ENCODE results near the gene GFY.
A peak's percentile ranks its signal among the peaks of the same experiment; 100 is the strongest.

Gene GFY

DNA sequence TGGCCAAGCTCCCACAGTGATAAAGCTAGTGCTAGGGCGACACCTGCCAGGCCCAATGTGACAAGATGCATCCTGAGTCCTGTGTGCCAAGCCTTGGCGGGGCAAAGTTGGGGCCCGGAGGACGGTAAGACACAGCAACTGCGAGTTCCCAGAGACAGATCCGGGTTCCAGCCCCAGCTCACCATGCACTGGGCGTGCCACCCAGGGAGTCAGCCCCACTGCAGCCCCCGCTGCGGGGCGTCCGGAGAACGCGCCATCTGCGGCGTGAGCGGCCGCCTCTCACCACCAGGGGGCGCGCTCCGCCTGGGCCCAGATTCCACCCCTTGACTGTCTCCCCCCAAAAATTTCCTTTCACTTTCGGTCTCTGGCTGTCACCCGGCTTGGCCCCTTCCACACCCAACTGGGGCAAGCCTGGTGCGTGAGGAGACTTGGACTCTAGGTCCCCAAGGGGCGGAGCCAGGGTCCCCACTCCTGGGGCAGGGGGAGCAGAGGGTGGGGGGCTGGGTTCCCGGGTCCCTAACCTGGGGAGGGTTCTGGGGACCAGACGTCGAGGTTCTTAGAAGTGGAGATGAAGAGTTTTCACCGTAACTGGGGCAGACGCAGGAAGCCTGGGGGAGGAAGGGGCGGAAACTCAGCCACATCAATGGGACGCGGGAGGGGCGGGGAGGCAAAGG is 48.8 kb downstream of the GFY start, which contains the start of gene FLT3LG:
Gene FLT3LG (plus strand): TSS at position 348 of the 674 bp plus-strand sequence. CDS start 425 bp downstream, outside the sequence.
- 0 out of 2 replicates have a peak, but pooled peaks cover 2% of the 10 kb centered on the region for H3K4me1 ChIP-seq (ENCODE audit: control insufficient read depth, insufficient read depth, low read length)
- H3K27ac ChIP-seq (ENCODE audit: extremely low read depth, low read depth, low read length): peak within 1 kb of the TSS; percentile 5; the same call in 1 of the 2 replicates
- ChIA-PET POLR2A (interaction anchor here (1.0 to 2.6 kb wide), 5 partner anchors 16 to 22 kb away, joined by 3 to 17 read pairs (median 4); partner anchors contain the start of genes ALDH16A1, PIH1D1 and RPS11), CTCF (interaction anchor here (0.6 to 2.4 kb wide), 43 partner anchors 8 to 1788 kb away, joined by 3 to 17 read pairs (median 4); partner anchors contain the start of genes FCGRT and PIH1D1)
- H3K36me3 ChIP-seq (ENCODE audit: control insufficient read depth in 2 of 2, insufficient read depth in 1 of 2, low read length in 2 of 2): peaks cover 5 to 6% of the 10 kb centered on the region in 2 experiments; a peak in 2 of 3 replicates
- H3K9me3 ChIP-seq (ENCODE audit: control insufficient read depth, insufficient read depth, low read depth, low read length): no peaks in the 10 kb centered on the region
- H3K4me3 ChIP-seq (ENCODE audit: low read depth, low read length): peak within 1 kb of the TSS; percentile 59
- TF ChIP-seq SP3 (tag by site-specific recombination; IDR thresholded peaks at IDR 0.05): peak; percentile 68
- TF ChIP-seq, protein P1, sequence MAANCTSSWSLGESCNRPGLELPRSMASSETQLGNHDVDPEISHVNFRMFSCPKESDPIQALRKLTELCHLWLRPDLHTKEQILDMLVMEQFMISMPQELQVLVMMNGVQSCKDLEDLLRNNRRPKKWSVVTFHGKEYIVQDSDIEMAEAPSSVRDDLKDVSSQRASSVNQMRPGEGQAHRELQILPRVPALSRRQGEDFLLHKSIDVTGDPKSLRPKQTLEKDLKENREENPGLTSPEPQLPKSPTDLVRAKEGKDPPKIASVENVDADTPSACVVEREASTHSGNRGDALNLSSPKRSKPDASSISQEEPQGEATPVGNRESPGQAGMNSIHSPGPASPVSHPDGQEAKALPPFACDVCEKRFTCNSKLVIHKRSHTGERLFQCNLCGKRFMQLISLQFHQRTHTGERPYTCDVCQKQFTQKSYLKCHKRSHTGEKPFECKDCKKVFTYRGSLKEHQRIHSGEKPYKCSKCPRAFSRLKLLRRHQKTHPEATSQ (tag by site-specific recombination; IDR thresholded peaks at IDR 0.05): peak; percentile 23; the same call in 1 of the 2 replicates
- TF ChIP-seq ZNF561 (tag by site-specific recombination; IDR thresholded peaks at IDR 0.05; ENCODE audit: borderline replicate concordance): peak; percentile 79; the same call in 1 of the 2 replicates
- TF ChIP-seq, protein P2, sequence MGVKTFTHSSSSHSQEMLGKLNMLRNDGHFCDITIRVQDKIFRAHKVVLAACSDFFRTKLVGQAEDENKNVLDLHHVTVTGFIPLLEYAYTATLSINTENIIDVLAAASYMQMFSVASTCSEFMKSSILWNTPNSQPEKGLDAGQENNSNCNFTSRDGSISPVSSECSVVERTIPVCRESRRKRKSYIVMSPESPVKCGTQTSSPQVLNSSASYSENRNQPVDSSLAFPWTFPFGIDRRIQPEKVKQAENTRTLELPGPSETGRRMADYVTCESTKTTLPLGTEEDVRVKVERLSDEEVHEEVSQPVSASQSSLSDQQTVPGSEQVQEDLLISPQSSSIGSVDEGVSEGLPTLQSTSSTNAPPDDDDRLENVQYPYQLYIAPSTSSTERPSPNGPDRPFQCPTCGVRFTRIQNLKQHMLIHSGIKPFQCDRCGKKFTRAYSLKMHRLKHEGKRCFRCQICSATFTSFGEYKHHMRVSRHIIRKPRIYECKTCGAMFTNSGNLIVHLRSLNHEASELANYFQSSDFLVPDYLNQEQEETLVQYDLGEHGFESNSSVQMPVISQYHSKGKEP (tag by site-specific recombination; IDR thresholded peaks at IDR 0.05): peak; percentile 35; the same call in 1 of the 2 replicates
- TF ChIP-seq SP7 (tag by site-specific recombination; IDR thresholded peaks at IDR 0.05): peak; percentile 78
- TF ChIP-seq, protein P3, sequence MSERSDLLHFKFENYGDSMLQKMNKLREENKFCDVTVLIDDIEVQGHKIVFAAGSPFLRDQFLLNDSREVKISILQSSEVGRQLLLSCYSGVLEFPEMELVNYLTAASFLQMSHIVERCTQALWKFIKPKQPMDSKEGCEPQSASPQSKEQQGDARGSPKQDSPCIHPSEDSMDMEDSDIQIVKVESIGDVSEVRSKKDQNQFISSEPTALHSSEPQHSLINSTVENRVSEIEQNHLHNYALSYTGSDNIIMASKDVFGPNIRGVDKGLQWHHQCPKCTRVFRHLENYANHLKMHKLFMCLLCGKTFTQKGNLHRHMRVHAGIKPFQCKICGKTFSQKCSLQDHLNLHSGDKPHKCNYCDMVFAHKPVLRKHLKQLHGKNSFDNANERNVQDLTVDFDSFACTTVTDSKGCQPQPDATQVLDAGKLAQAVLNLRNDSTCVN (tag by site-specific recombination; optimal IDR thresholded peaks at IDR 0.05): peak; percentile 46
- no peak for TF ChIP-seq ZNF529 (tag by site-specific recombination; IDR thresholded peaks at IDR 0.05; ENCODE audit: insufficient replicate concordance)
- 0 out of 2 replicates have a peak, but pooled peaks have one; percentile 29 for TF ChIP-seq ZNF785 (tag by site-specific recombination; IDR thresholded peaks at IDR 0.05)
- no peak for TF ChIP-seq ZNF140 (tag by site-specific recombination; IDR thresholded peaks at IDR 0.05)
- TF ChIP-seq, protein P4, sequence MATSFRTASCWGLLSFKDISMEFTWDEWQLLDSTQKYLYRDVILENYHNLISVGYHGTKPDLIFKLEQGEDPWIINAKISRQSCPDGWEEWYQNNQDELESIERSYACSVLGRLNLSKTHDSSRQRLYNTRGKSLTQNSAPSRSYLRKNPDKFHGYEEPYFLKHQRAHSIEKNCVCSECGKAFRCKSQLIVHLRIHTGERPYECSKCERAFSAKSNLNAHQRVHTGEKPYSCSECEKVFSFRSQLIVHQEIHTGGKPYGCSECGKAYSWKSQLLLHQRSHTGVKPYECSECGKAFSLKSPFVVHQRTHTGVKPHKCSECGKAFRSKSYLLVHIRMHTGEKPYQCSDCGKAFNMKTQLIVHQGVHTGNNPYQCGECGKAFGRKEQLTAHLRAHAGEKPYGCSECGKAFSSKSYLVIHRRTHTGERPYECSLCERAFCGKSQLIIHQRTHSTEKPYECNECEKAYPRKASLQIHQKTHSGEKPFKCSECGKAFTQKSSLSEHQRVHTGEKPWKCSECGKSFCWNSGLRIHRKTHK (tag by site-specific recombination; IDR thresholded peaks at IDR 0.05): no peak
- TF ChIP-seq GLIS1 (tag by site-specific recombination; IDR thresholded peaks at IDR 0.05): peak; percentile 90
- peak; percentile 83 for TF ChIP-seq KLF16 (tag by site-specific recombination; IDR thresholded peaks at IDR 0.05)
- TF ChIP-seq, protein P5, sequence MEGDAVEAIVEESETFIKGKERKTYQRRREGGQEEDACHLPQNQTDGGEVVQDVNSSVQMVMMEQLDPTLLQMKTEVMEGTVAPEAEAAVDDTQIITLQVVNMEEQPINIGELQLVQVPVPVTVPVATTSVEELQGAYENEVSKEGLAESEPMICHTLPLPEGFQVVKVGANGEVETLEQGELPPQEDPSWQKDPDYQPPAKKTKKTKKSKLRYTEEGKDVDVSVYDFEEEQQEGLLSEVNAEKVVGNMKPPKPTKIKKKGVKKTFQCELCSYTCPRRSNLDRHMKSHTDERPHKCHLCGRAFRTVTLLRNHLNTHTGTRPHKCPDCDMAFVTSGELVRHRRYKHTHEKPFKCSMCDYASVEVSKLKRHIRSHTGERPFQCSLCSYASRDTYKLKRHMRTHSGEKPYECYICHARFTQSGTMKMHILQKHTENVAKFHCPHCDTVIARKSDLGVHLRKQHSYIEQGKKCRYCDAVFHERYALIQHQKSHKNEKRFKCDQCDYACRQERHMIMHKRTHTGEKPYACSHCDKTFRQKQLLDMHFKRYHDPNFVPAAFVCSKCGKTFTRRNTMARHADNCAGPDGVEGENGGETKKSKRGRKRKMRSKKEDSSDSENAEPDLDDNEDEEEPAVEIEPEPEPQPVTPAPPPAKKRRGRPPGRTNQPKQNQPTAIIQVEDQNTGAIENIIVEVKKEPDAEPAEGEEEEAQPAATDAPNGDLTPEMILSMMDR (tag by site-specific recombination; IDR thresholded peaks at IDR 0.05): peak; percentile 97
- TF ChIP-seq, protein P6, sequence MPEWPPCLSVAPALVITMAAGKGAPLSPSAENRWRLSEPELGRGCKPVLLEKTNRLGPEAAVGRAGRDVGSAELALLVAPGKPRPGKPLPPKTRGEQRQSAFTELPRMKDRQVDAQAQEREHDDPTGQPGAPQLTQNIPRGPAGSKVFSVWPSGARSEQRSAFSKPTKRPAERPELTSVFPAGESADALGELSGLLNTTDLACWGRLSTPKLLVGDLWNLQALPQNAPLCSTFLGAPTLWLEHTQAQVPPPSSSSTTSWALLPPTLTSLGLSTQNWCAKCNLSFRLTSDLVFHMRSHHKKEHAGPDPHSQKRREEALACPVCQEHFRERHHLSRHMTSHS (tag by site-specific recombination; IDR thresholded peaks at IDR 0.05): no peak
- TF ChIP-seq ZFP37 (tag by site-specific recombination; IDR thresholded peaks at IDR 0.05): peak; percentile 69; the same call in 1 of the 2 replicates
- TF ChIP-seq, protein P7, sequence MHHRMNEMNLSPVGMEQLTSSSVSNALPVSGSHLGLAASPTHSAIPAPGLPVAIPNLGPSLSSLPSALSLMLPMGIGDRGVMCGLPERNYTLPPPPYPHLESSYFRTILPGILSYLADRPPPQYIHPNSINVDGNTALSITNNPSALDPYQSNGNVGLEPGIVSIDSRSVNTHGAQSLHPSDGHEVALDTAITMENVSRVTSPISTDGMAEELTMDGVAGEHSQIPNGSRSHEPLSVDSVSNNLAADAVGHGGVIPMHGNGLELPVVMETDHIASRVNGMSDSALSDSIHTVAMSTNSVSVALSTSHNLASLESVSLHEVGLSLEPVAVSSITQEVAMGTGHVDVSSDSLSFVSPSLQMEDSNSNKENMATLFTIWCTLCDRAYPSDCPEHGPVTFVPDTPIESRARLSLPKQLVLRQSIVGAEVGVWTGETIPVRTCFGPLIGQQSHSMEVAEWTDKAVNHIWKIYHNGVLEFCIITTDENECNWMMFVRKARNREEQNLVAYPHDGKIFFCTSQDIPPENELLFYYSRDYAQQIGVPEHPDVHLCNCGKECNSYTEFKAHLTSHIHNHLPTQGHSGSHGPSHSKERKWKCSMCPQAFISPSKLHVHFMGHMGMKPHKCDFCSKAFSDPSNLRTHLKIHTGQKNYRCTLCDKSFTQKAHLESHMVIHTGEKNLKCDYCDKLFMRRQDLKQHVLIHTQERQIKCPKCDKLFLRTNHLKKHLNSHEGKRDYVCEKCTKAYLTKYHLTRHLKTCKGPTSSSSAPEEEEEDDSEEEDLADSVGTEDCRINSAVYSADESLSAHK (tag by site-specific recombination; IDR thresholded peaks at IDR 0.05): no peak
- TF ChIP-seq, protein P8, sequence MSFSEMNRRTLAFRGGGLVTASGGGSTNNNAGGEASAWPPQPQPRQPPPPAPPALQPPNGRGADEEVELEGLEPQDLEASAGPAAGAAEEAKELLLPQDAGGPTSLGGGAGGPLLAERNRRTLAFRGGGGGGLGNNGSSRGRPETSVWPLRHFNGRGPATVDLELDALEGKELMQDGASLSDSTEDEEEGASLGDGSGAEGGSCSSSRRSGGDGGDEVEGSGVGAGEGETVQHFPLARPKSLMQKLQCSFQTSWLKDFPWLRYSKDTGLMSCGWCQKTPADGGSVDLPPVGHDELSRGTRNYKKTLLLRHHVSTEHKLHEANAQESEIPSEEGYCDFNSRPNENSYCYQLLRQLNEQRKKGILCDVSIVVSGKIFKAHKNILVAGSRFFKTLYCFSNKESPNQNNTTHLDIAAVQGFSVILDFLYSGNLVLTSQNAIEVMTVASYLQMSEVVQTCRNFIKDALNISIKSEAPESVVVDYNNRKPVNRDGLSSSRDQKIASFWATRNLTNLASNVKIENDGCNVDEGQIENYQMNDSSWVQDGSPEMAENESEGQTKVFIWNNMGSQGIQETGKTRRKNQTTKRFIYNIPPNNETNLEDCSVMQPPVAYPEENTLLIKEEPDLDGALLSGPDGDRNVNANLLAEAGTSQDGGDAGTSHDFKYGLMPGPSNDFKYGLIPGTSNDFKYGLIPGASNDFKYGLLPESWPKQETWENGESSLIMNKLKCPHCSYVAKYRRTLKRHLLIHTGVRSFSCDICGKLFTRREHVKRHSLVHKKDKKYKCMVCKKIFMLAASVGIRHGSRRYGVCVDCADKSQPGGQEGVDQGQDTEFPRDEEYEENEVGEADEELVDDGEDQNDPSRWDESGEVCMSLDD (tag by site-specific recombination; IDR thresholded peaks at IDR 0.05): peak; percentile 96
- peak; percentile 78 for TF ChIP-seq KLF1 (tag by site-specific recombination; IDR thresholded peaks at IDR 0.05)
- TF ChIP-seq ZIC2 (tag by site-specific recombination; IDR thresholded peaks at IDR 0.05): peak; percentile 91
- no peak for TF ChIP-seq ZNF184 (tag by site-specific recombination; IDR thresholded peaks at IDR 0.05)
- peak; percentile 77 for TF ChIP-seq PRDM1 (tag by site-specific recombination; IDR thresholded peaks at IDR 0.05)
